ENCODE measurements around the gene HVCN1.

- TF ChIP-seq EZH2 (IDR thresholded peaks at IDR 0.05) (no peak), POLR2AphosphoS5 (IDR thresholded peaks at IDR 0.05; ENCODE audit: borderline replicate concordance, low read depth, low read length) (no peak), FOXP2 (optimal IDR thresholded peaks at IDR 0.05; ENCODE audit: control extremely low read depth, extremely low read length, insufficient read depth) (no peak)
Measured at GRCh38 chr12:110726028-110726427, 37.1 kb upstream of the HVCN1 start.
